Fibroblast of lung (primary cell): ENCODE data around the gene PAK4. TPM values are rescaled to one million over a fixed set of nuclear protein-coding genes. Genes with fewer than 3 reads are reported as not detected.
A peak's percentile ranks its signal among the peaks of the same experiment; 100 is the strongest.

Source experiments
- DNase-seq, 2 donors: peaks; one replicate each; pipeline versions ENCODE4 v3.0.0 to v3.0.0-alpha.2; 2010; ENCODE audit warnings: low read depth in 2 of 2
- H2AFZ ChIP-seq: 2 replicates; pipeline ENCODE4 v1.5.1; 2012; ENCODE audit warnings: low read length, control low read depth, inconsistent platforms
- H3K27ac ChIP-seq: 2 replicates; pipeline ENCODE4 v1.5.1; 2011; ENCODE audit warnings: low read length, control low read depth; ENCODE audit not compliant: insufficient read depth
- H3K27me3 ChIP-seq: 2 replicates; pipeline ENCODE4 v1.5.1; 2011; ENCODE audit warnings: mild to moderate bottlenecking, low read length; ENCODE audit not compliant: control insufficient read depth, insufficient read depth
- H3K36me3 ChIP-seq: 2 replicates; pipeline ENCODE4 v1.5.1; 2011; ENCODE audit warnings: low read length; ENCODE audit not compliant: control insufficient read depth, insufficient read depth
- H3K4me1 ChIP-seq: 2 replicates; pipeline ENCODE4 v1.5.1; 2011; ENCODE audit warnings: low read length; ENCODE audit not compliant: control insufficient read depth, insufficient read depth; ENCODE audit errors: extremely low read depth
- H3K4me2 ChIP-seq: 2 replicates; pipeline ENCODE4 v1.5.1; 2011; ENCODE audit warnings: low read length, control low read depth; ENCODE audit not compliant: insufficient read depth; ENCODE audit errors: extremely low read depth
- H3K4me3 ChIP-seq, 4 experiments: fragments of 200-600 bp in 1 of 4; sonication (generic) in 1 of 4; replicated peaks in 1 of 4; 2 replicates each; pipeline ENCODE4 v1.5.1; 2011 to 2016; ENCODE audit warnings: low read length in 4 of 4, low read depth in 3 of 4, mild to moderate bottlenecking in 3 of 4, control low read depth in 2 of 4, inconsistent platforms in 1 of 4, mixed read lengths in 1 of 4; ENCODE audit not compliant: insufficient read depth in 1 of 4; ENCODE audit errors: control extremely low read depth in 1 of 4
- H3K79me2 ChIP-seq: 2 replicates; pipeline ENCODE4 v1.5.1; 2012; ENCODE audit warnings: mild to moderate bottlenecking, low read length, inconsistent platforms; ENCODE audit not compliant: control insufficient read depth, insufficient read depth
- H3K9ac ChIP-seq: 2 replicates; pipeline ENCODE4 v1.5.1; 2011; ENCODE audit warnings: mild to moderate bottlenecking, low read length, control low read depth; ENCODE audit not compliant: insufficient read depth
- H3K9me3 ChIP-seq: 2 replicates; pipeline ENCODE4 v1.5.1; 2012; ENCODE audit warnings: low read depth, low read length; ENCODE audit not compliant: control insufficient read depth, insufficient read depth
- H4K20me1 ChIP-seq: 2 replicates; pipeline ENCODE4 v1.5.1; 2011; ENCODE audit warnings: low read length; ENCODE audit not compliant: control insufficient read depth, insufficient read depth; ENCODE audit errors: extremely low read depth
- CTCF ChIP-seq, 2 donors: IDR thresholded peaks in 1 of 2; conservative IDR thresholded peaks in 1 of 2; 1 replicate in 1 of 2; 2 replicates in 1 of 2; pipeline ENCODE4 v1.5.1; 2011 to 2012; ENCODE audit warnings: low read length in 2 of 2, control low read depth in 1 of 2, inconsistent platforms in 1 of 2, low read depth in 1 of 2, mild to moderate bottlenecking in 1 of 2
- EZH2 ChIP-seq: IDR thresholded peaks from 2 replicates; pipeline ENCODE4 v1.5.1; 2012; ENCODE audit warnings: low read length, control low read depth, mild to moderate bottlenecking; ENCODE audit errors: missing control alignments
- polyA plus RNA-seq, 2 donors: library from polyadenylated mRNA; depleted of rRNA in 1 of 2; stranded (reverse) in 1 of 2; unstranded in 1 of 2; fragments of >200 nt; gene quantifications; 2 replicates each; pipeline ENCODE4 v1.2.1, GENCODE V29; 2011 to 2012; ENCODE audit warnings: missing spikeins in 1 of 2
- total RNA-seq: library from RNA; depleted of rRNA; stranded (reverse); fragments of >200 nt; gene quantifications from 2 replicates; pipeline ENCODE4 v1.2.1, GENCODE V29; 2014

Gene PAK4
- total and polyA plus RNA-seq, 2 donors (not counting 1 experiment from before 2014, with no cell fraction given): 4.6 to 8.4 TPM

- H3K4me3 ChIP-seq: no peak overlapping the region
- no peak overlapping the region for H3K27ac ChIP-seq
- H3K36me3 ChIP-seq: no peaks in the 10 kb centered on the region
- H3K9me3 ChIP-seq: no peaks in the 10 kb centered on the region
- H3K27me3 ChIP-seq: no peaks in the 10 kb centered on the region
- H4K20me1 ChIP-seq: no peaks in the 10 kb centered on the region
- H3K4me1 ChIP-seq: no peaks in the 10 kb centered on the region
- H3K4me2 ChIP-seq: no peak overlapping the region
- H3K79me2 ChIP-seq: peaks cover 46% of the 10 kb centered on the region
- H2AFZ ChIP-seq: no peak overlapping the region
- peak; percentile 41 to 42 for DNase-seq
- H3K9ac ChIP-seq: no peak overlapping the region
- no peak for TF ChIP-seq EZH2
- TF ChIP-seq CTCF (conservative IDR thresholded peaks at IDR 0.05 in 1 of 2, IDR thresholded peaks at IDR 0.05 in 1 of 2; ENCODE audit: low read depth in 1 of 2, low read length in 2 of 2): no peak
Observed at GRCh38 chr19:39144290-39145071, 18.9 kb downstream of the PAK4 start.

GRCh38 chr19:39145180-39145953, 19.8 kb downstream of the PAK4 start:
- Histone ChIP-seq H3K4me1 (no peaks in the 10 kb centered on the region), H3K4me3 (no peak overlapping the region), H3K36me3 (no peaks in the 10 kb centered on the region), H3K27me3 (no peaks in the 10 kb centered on the region), H3K27ac (no peak overlapping the region), H3K79me2 (peaks cover 40% of the 10 kb centered on the region), H3K4me2 (no peak overlapping the region), H3K9me3 (no peaks in the 10 kb centered on the region), H3K9ac (no peak overlapping the region), H2AFZ (no peak overlapping the region), H4K20me1 (no peaks in the 10 kb centered on the region)
- TF ChIP-seq EZH2: no peak
- TF ChIP-seq CTCF (conservative IDR thresholded peaks at IDR 0.05 in 1 of 2, IDR thresholded peaks at IDR 0.05 in 1 of 2; ENCODE audit: low read depth in 1 of 2, low read length in 2 of 2): no peak
- no peak for DNase-seq

GRCh38 chr19:39146091-39146490, 20.5 kb downstream of the PAK4 start:
- Histone ChIP-seq H4K20me1 (no peaks in the 10 kb centered on the region), H3K4me1 (no peaks in the 10 kb centered on the region), H3K79me2 (peaks cover 38% of the 10 kb centered on the region)

More at GRCh38 chr19:39146091-39146490, 20.5 kb downstream of the PAK4 start:
- DNase-seq: no peak
- no peak overlapping the region for H3K4me2 ChIP-seq
- no peak overlapping the region for H3K4me3 ChIP-seq
- no peaks in the 10 kb centered on the region for H3K9me3 ChIP-seq
- H3K27ac ChIP-seq: no peak overlapping the region
- no peak overlapping the region for H3K9ac ChIP-seq
- no peak overlapping the region for H2AFZ ChIP-seq
- H3K27me3 ChIP-seq: no peaks in the 10 kb centered on the region
- H3K36me3 ChIP-seq: no peaks in the 10 kb centered on the region
- TF ChIP-seq EZH2: no peak
- no peak for TF ChIP-seq CTCF (conservative IDR thresholded peaks at IDR 0.05 in 1 of 2, IDR thresholded peaks at IDR 0.05 in 1 of 2; ENCODE audit: low read depth in 1 of 2, low read length in 2 of 2)
